Esophagus muscularis mucosa (tissue), 4 donors: ENCODE results near the gene SNRNP70.
"Not testable (repeated sequence)": the region's sequence is repeated elsewhere in the genome, so short reads cannot be mapped to it uniquely, and the experiment has no call there.

ENCODE experiments used
- EP300 ChIP-seq: sonication (generic); formaldehyde crosslinking; IDR thresholded peaks from one replicate; pipeline ENCODE4 v1.6.1; 2017; ENCODE audit warnings: antibody characterized with exemption
- POLR2A ChIP-seq: fragments of 450-650 bp; IDR thresholded peaks from one replicate; pipeline ENCODE4 v1.6.1; 2017; ENCODE audit warnings: antibody characterized with exemption, moderate library complexity, mild to moderate bottlenecking, low read depth
- POLR2AphosphoS5 ChIP-seq, 2 donors: sonication (generic); formaldehyde crosslinking; IDR thresholded peaks; one replicate each; pipeline ENCODE4 v1.6.1; 2017; ENCODE audit warnings: antibody characterized with exemption in 2 of 2
- TF ChIP-seq, protein P1 (sequence below), 3 experiments: fragments of 200-600 bp in 2 of 3; fragments of 450-650 bp in 1 of 3; sonication (generic) in 2 of 3; IDR thresholded peaks; one replicate each; pipeline ENCODE4 v1.5.1; 2017 to 2019; ENCODE audit warnings: antibody characterized with exemption in 3 of 3, mild to moderate bottlenecking in 2 of 3, moderate library complexity in 1 of 3

DNA sequence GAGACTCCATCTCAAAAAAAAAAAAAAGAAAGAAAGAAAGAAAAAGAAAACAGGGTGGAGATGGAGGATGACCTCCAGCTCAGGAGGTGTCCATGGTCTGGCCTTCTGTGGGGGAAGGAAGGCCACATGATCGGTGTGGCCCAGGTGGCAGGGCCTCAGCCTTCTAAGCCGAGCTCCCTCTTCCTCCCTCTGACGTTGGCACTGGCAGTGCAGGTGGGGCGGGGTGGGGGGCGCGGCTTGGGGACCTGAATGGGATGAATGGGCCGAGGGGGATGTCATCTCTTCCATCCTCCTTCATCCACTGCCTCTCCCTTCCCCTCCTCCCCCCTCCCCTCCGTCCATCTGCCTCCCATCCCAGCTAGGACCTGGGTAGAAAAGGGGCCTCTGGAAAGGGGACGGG, 45.5 kb upstream of the SNRNP70 start:
- not testable (repeated sequence) for TF ChIP-seq POLR2AphosphoS5 (IDR thresholded peaks at IDR 0.05); EP300; POLR2A
- TF ChIP-seq, protein P1, sequence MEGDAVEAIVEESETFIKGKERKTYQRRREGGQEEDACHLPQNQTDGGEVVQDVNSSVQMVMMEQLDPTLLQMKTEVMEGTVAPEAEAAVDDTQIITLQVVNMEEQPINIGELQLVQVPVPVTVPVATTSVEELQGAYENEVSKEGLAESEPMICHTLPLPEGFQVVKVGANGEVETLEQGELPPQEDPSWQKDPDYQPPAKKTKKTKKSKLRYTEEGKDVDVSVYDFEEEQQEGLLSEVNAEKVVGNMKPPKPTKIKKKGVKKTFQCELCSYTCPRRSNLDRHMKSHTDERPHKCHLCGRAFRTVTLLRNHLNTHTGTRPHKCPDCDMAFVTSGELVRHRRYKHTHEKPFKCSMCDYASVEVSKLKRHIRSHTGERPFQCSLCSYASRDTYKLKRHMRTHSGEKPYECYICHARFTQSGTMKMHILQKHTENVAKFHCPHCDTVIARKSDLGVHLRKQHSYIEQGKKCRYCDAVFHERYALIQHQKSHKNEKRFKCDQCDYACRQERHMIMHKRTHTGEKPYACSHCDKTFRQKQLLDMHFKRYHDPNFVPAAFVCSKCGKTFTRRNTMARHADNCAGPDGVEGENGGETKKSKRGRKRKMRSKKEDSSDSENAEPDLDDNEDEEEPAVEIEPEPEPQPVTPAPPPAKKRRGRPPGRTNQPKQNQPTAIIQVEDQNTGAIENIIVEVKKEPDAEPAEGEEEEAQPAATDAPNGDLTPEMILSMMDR (IDR thresholded peaks at IDR 0.05) = not testable (repeated sequence)
